CD14-positive monocyte (primary cell): ENCODE data around the gene FIZ1. TPM values are rescaled to one million over a fixed set of nuclear protein-coding genes. Genes with fewer than 3 reads are reported as not detected.

Source experiments
- DNase-seq, 3 donors: peaks; one replicate each; pipeline ENCODE4 v3.0.0-alpha.2; 2011 to 2022
- H2AFZ ChIP-seq: 2 replicates; pipeline ENCODE4 v1.6.0; 2012; ENCODE audit warnings: mild to moderate bottlenecking, low read depth, low read length, inconsistent platforms; ENCODE audit not compliant: insufficient read depth, poor library complexity, severe bottlenecking
- H3K27ac ChIP-seq, 2 donors: 1 replicate in 1 of 2; 2 replicates in 1 of 2; pipeline ENCODE4 v1.5.1; 2012 to 2013; ENCODE audit warnings: low read length in 2 of 2, control low read depth in 1 of 2, inconsistent platforms in 1 of 2, low read depth in 1 of 2, mild to moderate bottlenecking in 1 of 2
- H3K27me3 ChIP-seq, 2 donors: one replicate each; pipeline versions ENCODE4 v1.6.0 to v1.6.1; 2011 to 2013; ENCODE audit warnings: low read length in 2 of 2; ENCODE audit not compliant: control insufficient read depth in 2 of 2, insufficient read depth in 2 of 2
- H3K36me3 ChIP-seq, 2 donors: replicated peaks in 1 of 2; 1 replicate in 1 of 2; 2 replicates in 1 of 2; pipeline versions ENCODE4 v1.5.1 to v1.6.1; 2012 to 2013; ENCODE audit warnings: low read length in 2 of 2, control low read depth in 1 of 2, inconsistent platforms in 1 of 2, mild to moderate bottlenecking in 1 of 2; ENCODE audit not compliant: insufficient read depth in 2 of 2, control insufficient read depth in 1 of 2
- H3K4me1 ChIP-seq, 2 donors: 1 replicate in 1 of 2; 2 replicates in 1 of 2; pipeline versions ENCODE4 v1.5.1 to v1.6.1; 2012 to 2013; ENCODE audit warnings: low read length in 2 of 2, control low read depth in 1 of 2, inconsistent platforms in 1 of 2, mild to moderate bottlenecking in 1 of 2, moderate library complexity in 1 of 2; ENCODE audit not compliant: insufficient read depth in 2 of 2, control insufficient read depth in 1 of 2
- H3K4me2 ChIP-seq: replicated peaks from 2 replicates; pipeline ENCODE3; 2012; ENCODE audit warnings: low read length, moderate library complexity, mild to moderate bottlenecking; ENCODE audit not compliant: poor library complexity, severe bottlenecking; ENCODE audit errors: extremely low read depth
- H3K4me3 ChIP-seq, 3 experiments: fragments of 200-600 bp in 1 of 3; sonication (generic) in 1 of 3; replicated peaks in 1 of 3; 1 replicate in 2 of 3; 2 replicates in 1 of 3; pipeline ENCODE4 v1.5.1; 2011 to 2013; ENCODE audit warnings: low read length in 3 of 3, mild to moderate bottlenecking in 3 of 3, control low read depth in 2 of 3, low read depth in 2 of 3, inconsistent platforms in 1 of 3, moderate library complexity in 1 of 3
- H3K79me2 ChIP-seq: 2 replicates; pipeline ENCODE4 v1.6.0; 2012; ENCODE audit warnings: mild to moderate bottlenecking, control low read depth, inconsistent platforms, low read length, moderate library complexity; ENCODE audit not compliant: insufficient read depth
- H3K9ac ChIP-seq: 2 replicates; pipeline ENCODE4 v1.6.0; 2017; ENCODE audit warnings: low read length, mild to moderate bottlenecking; ENCODE audit not compliant: insufficient read depth, poor library complexity, severe bottlenecking
- H3K9me3 ChIP-seq, 2 donors: replicated peaks in 1 of 2; 1 replicate in 1 of 2; 2 replicates in 1 of 2; pipeline versions ENCODE4 v1.5.1 to v1.6.1; 2012 to 2013; ENCODE audit warnings: low read length in 2 of 2, control low read depth in 1 of 2; ENCODE audit not compliant: control insufficient read depth in 1 of 2, insufficient read depth in 1 of 2
- H4K20me1 ChIP-seq: 2 replicates; pipeline ENCODE4 v1.6.0; 2012; ENCODE audit warnings: mild to moderate bottlenecking, low read length, control low read depth, moderate library complexity; ENCODE audit not compliant: insufficient read depth
- H3K27ac Mint-ChIP-seq, 7 donors: one replicate each; pipeline ENCODE4 v1.8.0; 2020; ENCODE audit warnings: mild to moderate bottlenecking in 7 of 7, mixed read lengths in 7 of 7, moderate library complexity in 6 of 7, inconsistent platforms in 2 of 7
- H3K27me3 Mint-ChIP-seq, 3 donors: one replicate each; pipeline ENCODE4 v1.8.0; 2021 to 2022; ENCODE audit warnings: low read depth in 3 of 3, mild to moderate bottlenecking in 3 of 3, mixed read lengths in 3 of 3, moderate library complexity in 3 of 3, inconsistent platforms in 1 of 3
- H3K36me3 Mint-ChIP-seq, 2 donors: one replicate each; pipeline ENCODE4 v1.8.0; 2020; ENCODE audit warnings: mixed read lengths in 2 of 2, inconsistent platforms in 1 of 2, mild to moderate bottlenecking in 1 of 2
- H3K4me1 Mint-ChIP-seq: one replicate; pipeline ENCODE4 v1.8.0; 2020; ENCODE audit warnings: mild to moderate bottlenecking, mixed read lengths
- H3K4me3 Mint-ChIP-seq, 2 donors: one replicate each; pipeline ENCODE4 v1.8.0; 2020; ENCODE audit warnings: mild to moderate bottlenecking in 2 of 2, mixed read lengths in 2 of 2, moderate library complexity in 1 of 2
- H3K9me3 Mint-ChIP-seq, 7 donors: one replicate each; pipeline ENCODE4 v1.8.0; 2020 to 2022; ENCODE audit warnings: mixed read lengths in 7 of 7, mild to moderate bottlenecking in 6 of 7, moderate library complexity in 6 of 7, inconsistent platforms in 2 of 7
- CTCF ChIP-seq: fragments of 200-600 bp; IDR thresholded peaks from one replicate; pipeline ENCODE4 v1.8.0; 2022; ENCODE audit warnings: antibody characterized with exemption, mild to moderate bottlenecking
- WGBS: methylation state at CpG from one replicate; pipeline ENCODE4 v1.1.5; 2013; ENCODE audit warnings: missing lambda C conversion rate; ENCODE audit not compliant: insufficient coverage; 5-methylcytosine and 5-hydroxymethylcytosine counted together
- intact Hi-C, 2 donors: fragments of 100-400 bp; cut with micrococcal nuclease; formaldehyde crosslinking; loops; one replicate each; pipeline versions ENCODE4 v1.15.0 to v1.15.1; 2023
- polyA plus RNA-seq, 3 donors: library from polyadenylated mRNA; depleted of rRNA in 1 of 3; unstranded in 2 of 3; stranded (reverse) in 1 of 3; fragments of 300-500 nt in 2 of 3; fragments of >200 nt in 1 of 3; fragmentation: Illumina TruSeq in 2 of 3; gene quantifications; 1 replicate in 2 of 3; 2 replicates in 1 of 3; pipeline ENCODE4 v1.2.3, GENCODE V29; 2012 to 2021

The FIZ1 gene
- polyA plus RNA-seq, 3 donors = 1.2 to 2.6 (median 1.6) TPM

- TF ChIP-seq CTCF = peak; percentile 23
- Histone ChIP-seq H3K27me3 (no peaks in the 10 kb centered on the region), H3K9me3 (no peaks in the 10 kb centered on the region), H3K36me3 (peaks cover 4 to 44% of the 10 kb centered on the region in 2 donors), H3K27ac (peak overlapping the region; percentile 76 to 85), H4K20me1 (peaks cover 45% of the 10 kb centered on the region), H3K4me2 (peak overlapping the region; percentile 77), H3K4me3 (peak overlapping the region; percentile 81 to 92 (median 92)), H3K4me1 (peaks cover 28 to 55% of the 10 kb centered on the region in 2 donors), H3K9ac (peak overlapping the region; percentile 78), H2AFZ (peak overlapping the region; percentile 65), H3K79me2 (peaks cover 80% of the 10 kb centered on the region)
- 31% methylated on average over 12 of the region's 12 CpGs for WGBS
- DNase-seq = no peak
- H3K27ac Mint-ChIP-seq = peak overlapping the region; percentile 78 to 97 (median 96)
- peaks cover 67% of the 10 kb centered on the region for H3K4me1 Mint-ChIP-seq
- intact Hi-C loops = loop anchor here (2.0 to 10.0 kb wide), 4 partner anchors 14 to 202 kb away; partner anchors contain the start of genes UBE2S (in 1 of the 2), ZNF580 (in 1 of the 2) and ZNF581 (in 1 of the 2)
- peaks cover 27 to 47% of the 10 kb centered on the region in 2 donors for H3K36me3 Mint-ChIP-seq
- peak overlapping the region; percentile 94 to 98 for H3K4me3 Mint-ChIP-seq
- H3K9me3 Mint-ChIP-seq = no peaks in the 10 kb centered on the region
- H3K27me3 Mint-ChIP-seq = no peaks in the 10 kb centered on the region
These were observed 7.1 kb upstream of the FIZ1 start for GRCh38 chr19:55606471-55606787.

- Histone ChIP-seq H3K4me2 (peak within 1 kb of the TSS; percentile 77), H3K27me3 (no peaks in the 10 kb centered on the region), H3K9ac (peak within 1 kb of the TSS; percentile 78), H3K4me1 (peaks cover 31 to 57% of the 10 kb centered on the region in 2 donors), H2AFZ (peak within 1 kb of the TSS; percentile 65), H3K36me3 (peaks cover 4 to 43% of the 10 kb centered on the region in 2 donors), H4K20me1 (peaks cover 41% of the 10 kb centered on the region), H3K9me3 (no peaks in the 10 kb centered on the region), H3K4me3 (peak within 1 kb of the TSS; percentile 81 to 92 (median 92)), H3K27ac (peak within 1 kb of the TSS; percentile 76 to 85), H3K79me2 (peaks cover 80% of the 10 kb centered on the region)
- intact Hi-C loops = loop anchor here (2.0 to 10.0 kb wide), 4 partner anchors 15 to 201 kb away; partner anchors contain the start of genes UBE2S (in 1 of the 2), ZNF580 (in 1 of the 2) and ZNF581 (in 1 of the 2)
- peak; percentile 75 for TF ChIP-seq CTCF
- peak within 1 kb of the TSS; percentile 93 to 97 (median 96) for H3K27ac Mint-ChIP-seq
- peak; percentile 47 to 79 (median 52) for DNase-seq
- peak within 1 kb of the TSS; percentile 94 to 98 for H3K4me3 Mint-ChIP-seq
- peaks cover 66% of the 10 kb centered on the region for H3K4me1 Mint-ChIP-seq
- H3K27me3 Mint-ChIP-seq = no peaks in the 10 kb centered on the region
- H3K36me3 Mint-ChIP-seq = peaks cover 27 to 45% of the 10 kb centered on the region in 2 donors
- H3K9me3 Mint-ChIP-seq = no peaks in the 10 kb centered on the region
- WGBS = 0% methylated on average over 32 of the region's 44 CpGs
These were observed 6.5 kb upstream of the FIZ1 start, which contains the start of gene ZNF865 for GRCh38 chr19:55605637-55606470. Gene ZNF865 (plus strand): TSS chr19:55605647. CDS start chr19:55613619, 7,972 bp downstream.
